Parathyroid adenoma (tissue), 2 donors: ENCODE data around the gene AOAH.

ENCODE experiments used
- H2AFZ ChIP-seq: fragments of 300-600 bp; sonication (generic); one replicate; pipeline ENCODE4 v1.7.0; 2017; ENCODE audit warnings: antibody characterized with exemption, mild to moderate bottlenecking
- H3K27ac ChIP-seq: fragments of 300-600 bp; sonication (generic); one replicate; pipeline ENCODE4 v1.7.0; 2017
- H3K27me3 ChIP-seq: fragments of 300-600 bp; sonication (generic); one replicate; pipeline ENCODE4 v1.7.0; 2017; ENCODE audit warnings: low read length; ENCODE audit not compliant: control insufficient read depth, insufficient read depth
- H3K36me3 ChIP-seq: fragments of 300-600 bp; sonication (generic); one replicate; pipeline ENCODE4 v1.7.0; 2017; ENCODE audit warnings: low read length; ENCODE audit not compliant: control insufficient read depth, insufficient read depth
- H3K4me1 ChIP-seq: fragments of 300-600 bp; sonication (generic); one replicate; pipeline ENCODE4 v1.7.0; 2017; ENCODE audit warnings: control low read depth
- H3K4me2 ChIP-seq: fragments of 300-600 bp; sonication (generic); one replicate; pipeline ENCODE4 v1.7.0; 2017; ENCODE audit warnings: low read length
- H3K4me3 ChIP-seq: fragments of 300-600 bp; sonication (generic); one replicate; pipeline ENCODE4 v1.7.0; 2017; ENCODE audit warnings: low read depth, low read length
- H3K79me2 ChIP-seq: fragments of 300-600 bp; sonication (generic); one replicate; pipeline ENCODE4 v1.7.0; 2017; ENCODE audit warnings: control low read depth
- H3K9ac ChIP-seq: fragments of 300-600 bp; sonication (generic); one replicate; pipeline ENCODE4 v1.7.0; 2017; ENCODE audit warnings: mild to moderate bottlenecking
- H3K9me3 ChIP-seq: fragments of 300-600 bp; sonication (generic); one replicate; pipeline ENCODE4 v1.7.0; 2017; ENCODE audit warnings: low read length; ENCODE audit not compliant: control insufficient read depth
- CTCF ChIP-seq: fragments of 300-600 bp; sonication (generic); IDR thresholded peaks from one replicate; pipeline ENCODE4 v1.7.0; 2017; ENCODE audit warnings: antibody characterized with exemption, mild to moderate bottlenecking
- donor health status: primary hyperparathyroidism.

AOAH gene

DNA sequence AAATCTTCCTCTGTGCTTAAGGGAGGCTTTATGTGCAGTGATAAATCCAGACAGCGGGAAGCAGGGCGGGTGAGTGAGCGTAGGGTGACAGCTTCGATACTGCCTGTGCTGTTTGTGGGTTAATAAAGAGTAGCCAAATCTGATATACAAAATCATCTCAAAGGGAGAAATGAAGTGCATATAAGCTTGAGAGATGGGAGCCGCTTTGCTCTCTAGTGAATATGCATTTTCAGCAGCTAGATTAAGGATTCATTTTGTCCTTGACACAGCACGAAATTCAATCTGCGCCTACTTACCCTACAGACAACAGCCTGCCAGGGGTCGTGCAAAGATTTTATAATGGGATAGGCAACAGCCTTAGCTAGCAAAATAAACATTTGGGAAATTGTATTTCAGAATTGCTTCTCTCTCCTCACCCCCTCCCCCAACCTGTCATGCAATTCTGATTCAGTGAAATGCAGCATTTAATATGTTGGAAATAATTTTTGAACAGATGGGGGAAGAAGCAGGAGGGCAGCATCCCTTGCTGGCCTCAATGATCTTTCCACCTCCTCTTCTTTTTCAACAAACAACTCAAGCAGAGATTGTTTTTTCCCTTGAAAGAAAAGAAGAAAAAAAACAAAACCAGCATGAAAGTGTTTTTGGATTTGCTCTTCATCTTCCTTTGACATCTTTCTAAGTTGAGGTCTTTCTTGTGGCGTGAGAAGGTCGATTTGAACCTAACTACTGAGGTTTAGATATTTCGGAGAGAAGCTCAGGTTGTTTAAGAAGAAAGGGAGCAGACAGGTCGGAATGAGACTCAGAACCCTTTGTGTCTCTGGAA, 117.9 kb downstream of the AOAH start:
- H3K9ac ChIP-seq, result no peak overlapping the region
- H3K4me2 ChIP-seq, result no peak overlapping the region
- no peak overlapping the region for H3K4me3 ChIP-seq
- no peaks in the 10 kb centered on the region for H3K79me2 ChIP-seq
- no peak for TF ChIP-seq CTCF
- no peak overlapping the region for H3K27ac ChIP-seq
- H2AFZ ChIP-seq, result no peak overlapping the region
- H3K27me3 ChIP-seq, result no peaks in the 10 kb centered on the region
- no peaks in the 10 kb centered on the region for H3K4me1 ChIP-seq
- no peaks in the 10 kb centered on the region for H3K36me3 ChIP-seq
- H3K9me3 ChIP-seq, result no peaks in the 10 kb centered on the region

DNA sequence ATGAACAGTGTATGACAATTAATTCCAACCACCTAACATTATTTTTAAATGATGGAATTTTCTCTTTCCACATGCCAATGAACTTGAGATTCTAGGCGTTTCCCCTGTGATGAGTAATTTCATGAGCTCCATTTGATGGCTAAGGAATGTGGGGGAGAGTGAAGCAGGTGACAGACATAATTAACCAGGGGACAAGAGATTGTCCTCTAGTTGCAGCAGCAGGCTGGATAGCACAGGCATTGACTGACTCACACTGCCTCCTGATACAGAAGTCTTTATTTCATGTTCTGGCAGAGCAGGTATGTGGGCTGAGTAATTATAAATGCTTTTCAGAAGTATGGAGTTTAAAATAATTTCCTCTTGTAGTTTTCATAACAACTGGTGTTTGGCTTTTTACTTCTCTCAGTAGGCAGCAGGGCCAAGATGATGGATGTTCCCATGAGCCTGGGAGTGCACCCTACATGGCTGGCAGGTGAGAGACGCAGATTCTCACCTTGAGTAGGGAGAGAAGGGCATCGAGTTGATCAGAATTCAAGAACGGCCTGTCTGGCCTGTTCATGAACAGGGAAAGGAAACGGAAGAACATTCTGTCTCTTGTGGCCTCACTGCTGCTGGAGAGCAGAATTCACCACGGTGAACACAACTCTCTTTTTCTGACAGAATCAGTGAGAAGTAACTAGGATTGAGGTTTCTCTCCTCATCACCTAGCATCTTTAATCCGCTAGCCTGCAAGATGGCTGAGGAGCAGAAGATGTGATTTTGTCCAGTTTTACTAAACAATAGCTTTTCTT, 118.8 kb downstream of the AOAH start:
- Histone ChIP-seq H3K27ac (no peak overlapping the region), H3K79me2 (no peaks in the 10 kb centered on the region), H3K27me3 (no peaks in the 10 kb centered on the region), H3K9ac (no peak overlapping the region), H3K9me3 (no peaks in the 10 kb centered on the region), H3K4me3 (no peak overlapping the region), H3K4me2 (no peak overlapping the region), H3K36me3 (no peaks in the 10 kb centered on the region), H2AFZ (no peak overlapping the region), H3K4me1 (no peaks in the 10 kb centered on the region)
- no peak for TF ChIP-seq CTCF

DNA sequence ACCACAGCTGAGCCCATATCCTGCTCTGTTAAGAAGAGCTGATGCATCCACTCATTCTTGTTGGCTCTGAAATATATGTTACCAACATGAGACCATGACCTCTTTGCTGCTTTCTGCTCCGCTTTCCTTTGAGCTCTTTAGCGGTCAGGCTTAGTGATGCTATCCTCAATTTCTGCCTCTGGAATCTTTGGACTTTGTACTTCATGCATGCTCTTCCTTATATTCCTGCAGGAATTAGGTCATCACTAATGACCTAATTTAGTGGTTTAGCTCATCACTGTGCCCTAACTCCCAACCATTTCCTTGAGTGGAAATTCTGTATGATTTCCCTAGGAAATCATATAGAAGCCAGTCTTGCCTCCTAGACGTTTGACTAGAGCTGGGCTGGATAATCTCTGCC, 119.5 kb downstream of the AOAH start:
- no peaks in the 10 kb centered on the region for H3K27me3 ChIP-seq
- no peaks in the 10 kb centered on the region for H3K4me1 ChIP-seq

GRCh38 chr7:36602934-36603887, 121.1 kb downstream of the AOAH start:
- Histone ChIP-seq H3K27me3 (no peaks in the 10 kb centered on the region), H3K4me3 (no peak overlapping the region), H3K27ac (no peak overlapping the region), H3K9me3 (no peaks in the 10 kb centered on the region), H3K4me2 (no peak overlapping the region), H3K4me1 (no peaks in the 10 kb centered on the region), H3K79me2 (no peaks in the 10 kb centered on the region), H2AFZ (no peak overlapping the region), H3K36me3 (no peaks in the 10 kb centered on the region), H3K9ac (no peak overlapping the region)
- TF ChIP-seq CTCF, result no peak

More for the DNA sequence above, 119.5 kb downstream of the AOAH start:
- Histone ChIP-seq H3K4me2 (no peak overlapping the region), H3K4me3 (no peak overlapping the region), H3K79me2 (no peaks in the 10 kb centered on the region), H3K36me3 (no peaks in the 10 kb centered on the region), H3K9ac (no peak overlapping the region), H2AFZ (no peak overlapping the region), H3K27ac (no peak overlapping the region), H3K9me3 (no peaks in the 10 kb centered on the region)
- no peak for TF ChIP-seq CTCF
